DOHH2 (cell line): ENCODE measurements around the gene CYP2U1.

Experiments used
- EZH2phosphoT487 ChIP-seq: fragments of 200-600 bp; sonication (generic); IDR thresholded peaks from 2 replicates; pipeline ENCODE4 v1.6.1; 2017; ENCODE audit warnings: borderline replicate concordance, mild to moderate bottlenecking, antibody characterized with exemption, low read length, moderate library complexity, mixed read lengths
- TF ChIP-seq, protein P1 (sequence below): fragments of 200-600 bp; sonication (generic); IDR thresholded peaks from one replicate; pipeline ENCODE4 v1.5.1; 2014; ENCODE audit warnings: antibody characterized with exemption, mild to moderate bottlenecking, low read depth, low read length; ENCODE audit not compliant: poor library complexity, severe bottlenecking

GRCh38 chr4:107897823-107898222, 33.5 kb upstream of the CYP2U1 start:
- TF ChIP-seq, protein P1, sequence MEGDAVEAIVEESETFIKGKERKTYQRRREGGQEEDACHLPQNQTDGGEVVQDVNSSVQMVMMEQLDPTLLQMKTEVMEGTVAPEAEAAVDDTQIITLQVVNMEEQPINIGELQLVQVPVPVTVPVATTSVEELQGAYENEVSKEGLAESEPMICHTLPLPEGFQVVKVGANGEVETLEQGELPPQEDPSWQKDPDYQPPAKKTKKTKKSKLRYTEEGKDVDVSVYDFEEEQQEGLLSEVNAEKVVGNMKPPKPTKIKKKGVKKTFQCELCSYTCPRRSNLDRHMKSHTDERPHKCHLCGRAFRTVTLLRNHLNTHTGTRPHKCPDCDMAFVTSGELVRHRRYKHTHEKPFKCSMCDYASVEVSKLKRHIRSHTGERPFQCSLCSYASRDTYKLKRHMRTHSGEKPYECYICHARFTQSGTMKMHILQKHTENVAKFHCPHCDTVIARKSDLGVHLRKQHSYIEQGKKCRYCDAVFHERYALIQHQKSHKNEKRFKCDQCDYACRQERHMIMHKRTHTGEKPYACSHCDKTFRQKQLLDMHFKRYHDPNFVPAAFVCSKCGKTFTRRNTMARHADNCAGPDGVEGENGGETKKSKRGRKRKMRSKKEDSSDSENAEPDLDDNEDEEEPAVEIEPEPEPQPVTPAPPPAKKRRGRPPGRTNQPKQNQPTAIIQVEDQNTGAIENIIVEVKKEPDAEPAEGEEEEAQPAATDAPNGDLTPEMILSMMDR: no peak
- TF ChIP-seq EZH2phosphoT487: no peak
